Ramos (cell line): ENCODE measurements around the gene ZNF624.
"Not testable (repeated sequence)": the region's sequence is repeated elsewhere in the genome, so short reads cannot be mapped to it uniquely, and the experiment has no call there.

ENCODE experiments used
- in situ Hi-C: fragments of 300-500 bp; cut with MboI; formaldehyde crosslinking; loops from one replicate; pipeline ENCODE4 v1.14.3; 2022; ENCODE audit warnings: low sequenced_read_pairs; ENCODE audit not compliant: unreplicated experiment

ZNF624 gene

GRCh38 chr17:16653367-16654041 lies at the start of gene ZNF624:
Gene ZNF624 (minus strand): TSS chr17:16653850.
- in situ Hi-C loops, result no loop called here

GRCh38 chr17:16697603-16698002 lies 44.0 kb upstream of the ZNF624 start:
- in situ Hi-C loops, result not testable (repeated sequence)

DNA sequence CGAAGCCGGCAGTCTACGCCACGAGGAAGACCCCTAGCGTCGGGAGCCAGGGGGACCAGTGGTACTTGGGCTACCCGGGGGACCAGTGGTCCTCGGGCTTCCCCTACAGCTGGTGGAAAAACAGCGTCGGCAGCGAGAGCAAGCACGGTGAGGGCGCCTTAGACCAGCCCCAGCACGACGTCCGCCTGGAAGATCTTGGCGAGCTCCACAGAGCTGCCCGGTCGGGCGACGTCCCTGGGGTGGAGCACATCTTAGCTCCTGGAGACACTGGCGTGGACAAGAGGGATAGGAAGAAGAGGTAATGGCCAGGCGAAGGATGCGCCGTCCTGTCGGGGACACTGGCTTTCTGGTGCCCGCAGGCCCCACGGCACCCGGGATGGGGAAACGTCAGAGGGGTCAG lies 36.8 kb upstream of the ZNF624 start:
- in situ Hi-C loops, result not testable (repeated sequence)

DNA sequence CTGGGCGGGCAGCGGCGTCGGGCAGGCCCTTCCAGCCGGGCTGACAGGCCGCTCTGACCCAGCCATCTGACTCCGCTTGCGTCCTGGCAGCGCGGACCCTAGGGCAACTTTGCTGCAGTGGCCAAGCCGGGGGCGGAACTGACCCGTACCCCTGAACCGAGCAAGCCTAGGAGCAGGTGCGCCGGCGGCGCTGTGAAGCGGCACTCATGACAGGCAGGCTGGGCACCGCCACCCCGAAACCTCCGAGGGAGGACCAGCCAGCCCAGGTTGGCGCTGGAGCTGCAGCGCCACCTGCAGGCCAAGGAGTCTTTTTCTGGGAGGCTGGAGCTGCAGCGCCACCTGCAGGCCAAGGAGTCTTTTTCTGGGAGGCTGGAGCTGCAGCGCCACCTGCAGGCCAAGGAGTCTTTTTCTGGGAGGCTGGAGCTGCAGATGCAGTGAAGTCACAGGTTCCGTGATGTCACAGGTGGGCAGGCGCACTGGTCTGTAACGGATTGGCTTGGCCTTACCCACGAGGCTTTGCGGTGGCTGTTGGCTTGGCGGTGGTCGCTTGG lies 36.2 kb upstream of the ZNF624 start, which contains the start of gene CCDC144A:
Gene CCDC144A (plus strand): TSS at position 511 of the 551 bp plus-strand sequence. CDS start 160 bp downstream, outside the sequence.
- in situ Hi-C loops, result not testable (repeated sequence)

GRCh38 chr17:16687151-16687550 lies 33.5 kb upstream of the ZNF624 start:
- in situ Hi-C loops, result not testable (repeated sequence)

DNA sequence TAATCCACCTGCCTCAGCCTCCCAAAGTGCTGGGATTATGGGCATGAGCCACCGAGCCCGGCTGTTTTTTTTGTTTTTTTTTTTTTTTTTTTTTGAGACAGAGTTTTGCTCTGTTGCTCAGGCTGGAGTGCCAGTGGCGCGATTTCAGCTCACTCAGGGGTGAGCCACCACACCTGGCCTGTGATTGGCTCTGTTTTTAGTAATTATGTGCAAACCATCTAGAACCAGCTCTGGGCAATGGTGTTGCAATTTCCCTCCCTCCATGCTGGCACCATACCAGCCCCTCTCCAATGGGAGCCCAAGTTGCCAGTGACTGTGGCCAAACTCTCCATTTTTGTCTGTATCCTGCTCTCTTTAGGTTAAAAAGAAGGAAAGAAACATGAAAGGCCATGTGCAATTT lies 32.4 kb upstream of the ZNF624 start:
- in situ Hi-C loops, result not testable (repeated sequence)

DNA sequence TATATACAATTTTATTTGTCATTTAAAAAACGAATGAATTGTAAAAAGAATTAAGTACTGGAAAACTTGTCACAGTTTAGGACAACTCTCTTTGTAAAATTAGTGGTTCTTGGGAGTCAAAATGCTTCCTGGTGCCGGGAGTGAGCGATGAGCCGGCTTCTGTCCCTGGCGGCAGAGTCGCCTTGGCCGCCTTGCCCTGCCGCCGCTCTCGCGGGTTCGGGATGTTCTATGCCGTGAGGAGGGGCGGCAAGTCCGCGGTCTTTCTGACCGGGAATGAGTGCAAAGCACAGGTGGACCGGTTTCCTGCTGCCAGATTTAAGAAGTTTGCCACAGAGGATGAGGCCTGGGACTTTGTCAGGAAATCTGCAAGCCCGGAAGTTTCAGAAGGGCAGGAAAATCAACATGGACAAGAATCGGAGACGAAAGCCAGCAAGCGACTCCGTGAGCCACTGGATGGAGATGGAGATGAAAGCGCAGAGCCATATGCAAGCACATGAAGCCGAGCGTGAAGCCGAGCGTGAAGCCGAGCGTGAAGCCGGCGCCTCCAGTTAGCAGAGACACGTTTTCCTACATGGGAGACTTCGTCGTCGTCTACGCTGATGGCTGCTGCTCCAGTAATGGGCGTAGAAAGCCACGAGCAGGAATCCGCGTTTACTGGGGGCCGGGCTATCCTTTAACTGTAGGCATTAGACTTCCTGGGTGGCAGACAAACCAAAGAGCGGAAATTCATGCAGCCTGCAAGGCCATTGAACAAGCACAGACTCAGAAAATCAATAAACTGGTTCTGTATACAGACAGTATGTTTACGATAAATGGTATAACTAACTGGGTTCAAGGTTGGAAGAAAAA lies 29.9 kb upstream of the ZNF624 start:
- in situ Hi-C loops, result not testable (repeated sequence)

GRCh38 chr17:16676676-16677268 lies 23.1 kb upstream of the ZNF624 start:
- in situ Hi-C loops, result no loop called here

GRCh38 chr17:16666907-16667636 lies 13.4 kb upstream of the ZNF624 start:
- in situ Hi-C loops, result not testable (repeated sequence)

DNA sequence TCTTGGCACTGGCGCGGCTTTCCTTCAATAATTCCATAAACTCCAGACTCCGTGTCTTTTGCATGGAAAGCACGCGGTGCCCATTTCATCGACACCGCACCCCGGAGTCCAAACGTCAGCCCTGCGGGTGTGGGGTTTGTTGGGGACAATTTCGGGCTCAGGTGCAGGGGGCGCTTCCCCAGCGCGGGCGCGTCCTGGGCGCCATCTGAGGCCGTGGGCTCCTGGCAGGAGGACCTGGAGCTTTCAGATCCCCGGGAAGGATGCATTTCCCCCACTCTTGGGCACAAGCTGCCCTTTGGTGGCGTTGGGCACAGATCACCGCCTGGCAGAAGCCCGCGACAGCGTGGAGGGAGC lies 12.9 kb upstream of the ZNF624 start:
- in situ Hi-C loops, result not testable (repeated sequence)

DNA sequence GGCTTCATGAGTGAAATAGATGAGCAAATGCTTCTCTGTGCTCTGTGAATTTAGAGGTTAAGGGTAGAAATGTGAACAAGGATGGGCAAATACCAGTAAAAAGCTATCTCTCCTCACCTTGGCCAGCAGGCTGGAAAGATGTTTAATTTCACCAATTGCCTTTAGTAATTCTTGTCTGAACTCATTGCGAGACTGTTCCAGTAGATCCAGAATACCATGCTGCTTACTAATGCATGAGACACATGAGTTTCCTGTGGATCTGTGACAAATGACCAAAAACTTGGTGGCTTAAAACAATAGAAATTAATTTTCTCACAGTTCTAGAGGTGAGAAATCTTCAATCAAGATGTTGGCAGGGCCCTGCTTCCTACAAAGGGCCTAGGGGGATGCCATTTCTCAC lies 9.3 kb upstream of the ZNF624 start:
- in situ Hi-C loops, result no loop called here

- in situ Hi-C loops, result no loop called here
These were observed 7.6 kb upstream of the ZNF624 start for GRCh38 chr17:16661217-16661616.

- in situ Hi-C loops, result no loop called here
These were observed 743 bp downstream of the ZNF624 start for GRCh38 chr17:16652847-16653366.

DNA sequence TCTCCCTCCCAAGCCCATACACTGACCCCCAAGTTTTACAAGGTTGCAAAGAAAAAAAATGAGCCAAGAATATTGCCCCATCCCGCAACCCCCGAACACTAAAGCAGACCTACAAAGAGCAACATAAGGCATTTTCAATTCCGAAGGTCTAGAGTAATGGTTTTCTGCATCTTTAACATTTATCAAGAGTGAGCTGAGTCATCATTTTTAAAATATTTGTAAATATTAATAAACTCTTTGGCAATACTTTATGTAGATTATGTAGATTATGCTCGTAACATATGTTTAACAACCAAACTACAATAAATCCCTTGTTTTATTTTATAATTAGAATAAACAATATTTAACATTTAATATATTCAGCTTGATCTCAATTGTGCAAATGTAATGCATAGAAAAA lies 1.4 kb downstream of the ZNF624 start:
- in situ Hi-C loops, result no loop called here

DNA sequence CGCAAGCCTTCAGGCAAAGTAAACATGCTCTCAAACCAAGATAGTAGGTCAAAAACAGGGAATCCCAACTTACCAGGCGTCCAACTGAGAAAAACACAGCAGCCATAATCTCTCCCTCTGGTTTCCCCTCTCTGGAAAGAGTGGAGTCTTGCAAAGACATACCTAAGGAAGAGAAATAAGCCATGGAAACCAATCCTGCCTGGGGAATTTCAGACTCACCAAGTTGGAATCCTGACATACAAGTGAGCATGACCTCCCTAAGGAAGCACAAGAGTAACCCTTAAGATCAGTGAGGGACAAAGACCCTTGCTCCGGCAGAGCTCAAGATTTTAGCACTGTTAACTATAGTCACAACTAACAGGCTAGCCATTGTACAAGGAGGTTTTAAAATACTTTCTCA lies 4.1 kb downstream of the ZNF624 start:
- in situ Hi-C loops, result no loop called here

GRCh38 chr17:16639438-16639837 lies 14.2 kb downstream of the ZNF624 start:
- in situ Hi-C loops, result no loop called here

DNA sequence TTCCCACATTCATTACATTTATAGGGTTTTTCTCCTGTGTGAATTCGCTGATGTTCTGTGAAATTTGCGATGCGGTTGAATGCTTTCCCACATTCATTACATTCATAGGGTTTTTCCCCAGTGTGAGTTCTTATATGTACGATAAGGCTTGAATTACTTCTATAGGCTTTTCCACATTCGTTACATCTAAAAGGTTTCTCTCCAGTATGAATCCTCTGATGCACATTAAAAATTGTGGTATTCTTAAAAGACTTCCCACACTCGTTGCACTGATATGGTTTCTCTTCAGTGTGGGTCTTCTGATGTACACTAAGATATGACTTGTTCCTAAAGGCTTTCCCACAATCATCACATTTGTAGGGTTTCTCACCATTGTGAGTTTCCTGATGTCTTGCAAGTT lies 30.4 kb downstream of the ZNF624 start:
- in situ Hi-C loops, result no loop called here

DNA sequence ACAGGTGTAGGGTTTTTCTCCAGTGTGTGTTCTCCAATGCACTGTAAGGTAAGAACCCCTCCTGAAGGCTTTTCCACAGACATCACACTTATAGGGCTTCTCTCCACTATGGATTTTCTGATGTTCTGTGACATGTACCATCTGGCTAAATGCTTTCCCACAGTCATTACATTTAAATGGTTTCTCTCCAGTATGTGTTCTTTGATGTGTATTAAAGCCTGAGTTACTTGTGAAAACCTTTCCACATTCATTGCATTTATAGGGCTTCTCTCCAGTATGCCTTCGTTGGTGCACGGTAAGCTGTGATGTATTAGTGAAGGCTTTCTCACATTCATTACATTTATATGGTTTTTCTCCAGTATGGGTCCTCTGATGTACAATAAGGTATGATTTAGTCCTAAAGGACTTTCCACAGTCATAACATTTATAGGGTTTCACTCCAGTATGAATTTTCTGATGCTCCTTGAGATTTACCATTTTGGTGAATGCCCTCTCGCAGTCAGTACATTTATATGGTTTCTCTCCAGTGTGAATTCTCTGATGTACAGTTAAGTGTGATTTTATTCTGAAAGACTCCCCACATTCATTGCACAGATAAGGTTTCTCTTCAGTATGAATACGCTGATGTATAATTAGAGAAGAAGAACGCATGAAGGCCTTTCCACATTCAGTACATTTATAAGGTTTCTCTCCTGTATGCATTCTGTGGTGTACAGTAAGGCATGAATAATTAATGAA lies 30.9 kb downstream of the ZNF624 start:
- in situ Hi-C loops, result no loop called here

GRCh38 chr17:16617481-16618060 lies 36.1 kb downstream of the ZNF624 start:
- in situ Hi-C loops, result no loop called here
